HG03342 (cell line): Measurements from ENCODE around the gene SEPHS2.

Source experiments
- ATAC-seq: cut with Tn5 transposase; IDR thresholded peaks from one replicate; pipeline ENCODE4 v1.9.1; 2021; ENCODE audit warnings: mild to moderate bottlenecking, moderate library complexity; ENCODE audit not compliant: unreplicated experiment

Gene SEPHS2

GRCh38 chr16:30430428-30430970 lies 15.2 kb downstream of the SEPHS2 start:
- peak; percentile 1 for ATAC-seq

- ATAC-seq, result peak; percentile 95
These were observed 15.8 kb downstream of the SEPHS2 start, which contains the start of gene DCTPP1 for GRCh38 chr16:30429678-30430427. DCTPP1 (minus strand) TSS chr16:30430030; CDS start chr16:30429980, 50 bp downstream.

GRCh38 chr16:30429418-30429677 lies 16.3 kb downstream of the SEPHS2 start:
- no peak for ATAC-seq

- ATAC-seq, result no peak
These were observed 17.6 kb downstream of the SEPHS2 start for GRCh38 chr16:30428055-30428454.

- no peak for ATAC-seq
These were observed 24.7 kb downstream of the SEPHS2 start for GRCh38 chr16:30421010-30421409.

GRCh38 chr16:30418350-30419181 lies 27.1 kb downstream of the SEPHS2 start:
- no peak for ATAC-seq

- ATAC-seq, result peak; percentile 63
These were observed 27.9 kb downstream of the SEPHS2 start for GRCh38 chr16:30417529-30418349.

- no peak for ATAC-seq
These were observed 28.8 kb downstream of the SEPHS2 start for GRCh38 chr16:30416624-30417528.

GRCh38 chr16:30416047-30416603 lies 29.5 kb downstream of the SEPHS2 start:
- ATAC-seq, result no peak

- ATAC-seq, result no peak
These were observed 31.5 kb downstream of the SEPHS2 start for GRCh38 chr16:30414159-30414558.

GRCh38 chr16:30413112-30413806 lies 32.4 kb downstream of the SEPHS2 start:
- ATAC-seq, result no peak

GRCh38 chr16:30409125-30410060 lies 36.3 kb downstream of the SEPHS2 start:
- ATAC-seq, result peak; percentile 44

GRCh38 chr16:30407804-30408534 lies 37.7 kb downstream of the SEPHS2 start:
- ATAC-seq, result peak; percentile 3

- ATAC-seq, result peak; percentile 63
These were observed 38.4 kb downstream of the SEPHS2 start, which contains the start of gene ZNF771 for GRCh38 chr16:30407102-30407803. ZNF771 (plus strand) TSS chr16:30407606; CDS start chr16:30408054, 448 bp downstream.

GRCh38 chr16:30406795-30407101 lies 38.9 kb downstream of the SEPHS2 start:
- peak; percentile 5 for ATAC-seq

GRCh38 chr16:30401768-30402425 lies 43.8 kb downstream of the SEPHS2 start:
- no peak for ATAC-seq
